Left lung (tissue), 10 donors: ENCODE data around the gene MRPL18. TPM values are rescaled to one million over a fixed set of nuclear protein-coding genes. Genes with fewer than 3 reads are reported as not detected.

Experiments used
- ATAC-seq: fragments of 200-7000 bp; cut with Tn5 transposase; one replicate; pipeline ENCODE4 v1.9.1; 2020; ENCODE audit warnings: moderate library complexity
- DNase-seq, 4 donors: peaks; one replicate each; pipeline ENCODE4 v3.0.0-alpha.2; 2013 to 2020
- H3K27ac ChIP-seq, 2 donors: fragments of 200-600 bp; sonication (generic) in 1 of 2; one replicate each; pipeline versions ENCODE4 v1.5.0 to v1.8.0; 2020 to 2021
- H3K27me3 ChIP-seq, 2 donors: fragments of 200-600 bp; sonication (generic) in 1 of 2; one replicate each; pipeline versions ENCODE4 v1.5.0 to v1.8.0; 2020 to 2021
- H3K36me3 ChIP-seq, 2 donors: fragments of 200-600 bp; sonication (generic) in 1 of 2; one replicate each; pipeline versions ENCODE4 v1.5.0 to v1.8.0; 2020 to 2021
- H3K4me1 ChIP-seq, 2 donors: fragments of 200-600 bp; one replicate each; pipeline ENCODE4 v1.8.0; 2021
- H3K4me3 ChIP-seq, 2 donors: fragments of 200-600 bp; sonication (generic) in 1 of 2; one replicate each; pipeline versions ENCODE4 v1.5.0 to v1.8.0; 2020 to 2021; ENCODE audit warnings: mild to moderate bottlenecking in 1 of 2
- H3K9me3 ChIP-seq, 2 donors: fragments of 200-600 bp; sonication (generic) in 1 of 2; one replicate each; pipeline versions ENCODE4 v1.5.0 to v1.8.0; 2020 to 2021
- intact Hi-C, 2 donors: fragments of 100-400 bp; cut with DNase I; formaldehyde crosslinking; loops; one replicate each; pipeline versions ENCODE4 v1.11.2 to v1.14.2; 2022
- polyA plus RNA-seq, 6 donors: library from polyadenylated mRNA; unstranded; fragments of 120-200 nt; gene quantifications; one replicate each; pipeline ENCODE4 v1.2.1, GENCODE V29; 2013; ENCODE audit not compliant: insufficient read length in 6 of 6
- total RNA-seq, 2 donors: library from RNA; stranded (reverse); fragmentation: NEBNext Ultra II Directional; extraction: Animal tissue kit (Norgen Biotek cat#: 25700); gene quantifications; one replicate each; pipeline ENCODE4 v1.2.1, GENCODE V29; 2021
- TF ChIP-seq, protein P1 (sequence below), 2 donors: fragments of 200-600 bp; sonication (generic) in 1 of 2; IDR thresholded peaks; one replicate each; pipeline versions ENCODE4 v1.5.0 to v1.8.0; 2021; ENCODE audit warnings: antibody characterized with exemption in 2 of 2
- donor health status: DM: no; HTN: yes; CAD: no.
- donor health status: DM: no; HTN: no; CAD: no.

The MRPL18 gene
- total and polyA plus RNA-seq, 8 donors: 49.8 to 67.5 (median 56.8) TPM

DNA sequence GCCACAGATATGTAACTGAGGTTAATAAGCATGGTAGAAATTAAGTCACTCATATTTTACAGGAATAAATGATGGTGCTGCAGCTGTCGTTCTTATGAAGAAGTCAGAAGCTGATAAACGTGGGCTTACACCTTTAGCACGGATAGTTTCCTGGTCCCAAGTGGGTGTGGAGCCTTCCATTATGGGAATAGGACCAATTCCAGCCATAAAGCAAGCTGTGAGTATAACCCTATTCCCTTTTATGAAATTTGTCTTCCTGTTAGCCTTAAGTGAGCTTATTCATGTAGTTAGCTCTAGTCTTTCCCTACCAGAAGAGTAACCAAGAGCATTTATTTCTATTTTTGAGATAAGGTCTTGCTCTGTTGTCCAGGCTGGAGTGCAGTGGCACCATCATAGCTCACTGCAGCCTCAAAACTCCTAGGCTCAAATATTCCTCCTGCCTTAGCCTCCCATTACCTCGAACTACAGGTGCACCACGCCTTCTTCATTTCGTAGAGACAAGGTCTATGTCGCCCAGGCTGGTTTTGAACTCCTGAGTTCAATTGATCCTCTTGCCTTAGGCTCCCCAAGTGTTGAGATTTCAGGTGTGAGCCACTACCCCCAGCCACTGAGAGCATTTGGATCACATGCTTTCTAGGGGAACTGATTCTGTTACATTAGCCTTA, 12.9 kb upstream of the MRPL18 start:
- TF ChIP-seq, protein P1, sequence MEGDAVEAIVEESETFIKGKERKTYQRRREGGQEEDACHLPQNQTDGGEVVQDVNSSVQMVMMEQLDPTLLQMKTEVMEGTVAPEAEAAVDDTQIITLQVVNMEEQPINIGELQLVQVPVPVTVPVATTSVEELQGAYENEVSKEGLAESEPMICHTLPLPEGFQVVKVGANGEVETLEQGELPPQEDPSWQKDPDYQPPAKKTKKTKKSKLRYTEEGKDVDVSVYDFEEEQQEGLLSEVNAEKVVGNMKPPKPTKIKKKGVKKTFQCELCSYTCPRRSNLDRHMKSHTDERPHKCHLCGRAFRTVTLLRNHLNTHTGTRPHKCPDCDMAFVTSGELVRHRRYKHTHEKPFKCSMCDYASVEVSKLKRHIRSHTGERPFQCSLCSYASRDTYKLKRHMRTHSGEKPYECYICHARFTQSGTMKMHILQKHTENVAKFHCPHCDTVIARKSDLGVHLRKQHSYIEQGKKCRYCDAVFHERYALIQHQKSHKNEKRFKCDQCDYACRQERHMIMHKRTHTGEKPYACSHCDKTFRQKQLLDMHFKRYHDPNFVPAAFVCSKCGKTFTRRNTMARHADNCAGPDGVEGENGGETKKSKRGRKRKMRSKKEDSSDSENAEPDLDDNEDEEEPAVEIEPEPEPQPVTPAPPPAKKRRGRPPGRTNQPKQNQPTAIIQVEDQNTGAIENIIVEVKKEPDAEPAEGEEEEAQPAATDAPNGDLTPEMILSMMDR (IDR thresholded peaks at IDR 0.05): no peak

DNA sequence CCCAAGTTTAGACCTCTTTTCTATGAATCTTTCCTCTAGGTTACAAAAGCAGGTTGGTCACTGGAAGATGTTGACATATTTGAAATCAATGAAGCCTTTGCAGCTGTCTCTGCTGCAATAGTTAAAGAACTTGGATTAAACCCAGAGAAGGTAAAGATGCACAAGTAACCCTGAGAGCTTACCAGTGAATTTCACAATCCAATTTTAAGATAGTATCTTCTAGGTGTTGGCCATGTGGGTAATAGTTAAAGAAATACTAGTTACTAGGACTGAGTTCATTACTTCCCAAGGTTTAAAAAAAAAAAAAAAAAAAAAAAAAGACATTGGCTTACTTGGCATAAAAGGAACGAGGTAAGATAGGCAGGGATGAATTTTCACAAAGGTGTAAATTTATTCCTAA, 12.1 kb upstream of the MRPL18 start:
- Histone ChIP-seq H3K27me3 (no peaks in the 10 kb centered on the region), H3K27ac (no peak overlapping the region), H3K4me3 (no peak overlapping the region), H3K9me3 (no peaks in the 10 kb centered on the region), H3K4me1 (no peaks in the 10 kb centered on the region), H3K36me3 (peaks cover 7 to 100% of the 10 kb centered on the region in 2 donors)
- ATAC-seq (no peak), DNase-seq (no peak)
- intact Hi-C loops: no loop called here
- TF ChIP-seq, protein P1 (IDR thresholded peaks at IDR 0.05): no peak

More for the DNA sequence above, 12.9 kb upstream of the MRPL18 start:
- no peak for ATAC-seq
- no peak overlapping the region for H3K27ac ChIP-seq
- intact Hi-C loops: no loop called here
- no peak overlapping the region for H3K4me3 ChIP-seq
- H3K27me3 ChIP-seq: no peaks in the 10 kb centered on the region
- H3K9me3 ChIP-seq: no peaks in the 10 kb centered on the region
- H3K36me3 ChIP-seq: peaks cover 7 to 100% of the 10 kb centered on the region in 2 donors
- no peak for DNase-seq
- no peaks in the 10 kb centered on the region for H3K4me1 ChIP-seq

DNA sequence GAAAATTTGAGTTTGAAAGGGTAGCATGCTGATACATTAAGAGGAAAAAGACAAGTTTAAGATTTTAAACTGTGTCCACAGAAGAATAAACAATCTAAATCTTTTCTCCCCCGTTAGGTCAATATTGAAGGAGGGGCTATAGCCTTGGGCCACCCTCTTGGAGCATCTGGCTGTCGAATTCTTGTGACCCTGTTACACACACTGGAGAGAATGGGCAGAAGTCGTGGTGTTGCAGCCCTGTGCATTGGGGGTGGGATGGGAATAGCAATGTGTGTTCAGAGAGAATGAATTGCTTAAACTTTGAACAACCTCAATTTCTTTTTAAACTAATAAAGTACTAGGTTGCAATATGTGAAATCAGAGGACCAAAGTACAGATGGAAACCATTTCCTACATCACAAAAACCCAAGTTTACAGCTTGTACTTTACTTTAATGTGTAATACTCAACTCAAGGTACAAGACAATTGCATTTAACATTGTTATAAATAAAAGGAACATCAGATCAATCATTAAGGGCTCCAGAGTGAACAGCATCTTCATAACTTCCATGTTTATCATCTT, 11.6 kb upstream of the MRPL18 start:
- H3K27me3 ChIP-seq: no peaks in the 10 kb centered on the region
- H3K27ac ChIP-seq: no peak overlapping the region
- DNase-seq (no peak), ATAC-seq (no peak)
- H3K4me1 ChIP-seq: no peaks in the 10 kb centered on the region
- intact Hi-C loops: no loop called here
- peaks cover 7 to 100% of the 10 kb centered on the region in 2 donors for H3K36me3 ChIP-seq
- no peaks in the 10 kb centered on the region for H3K9me3 ChIP-seq
- TF ChIP-seq, protein P1 (IDR thresholded peaks at IDR 0.05): no peak
- no peak overlapping the region for H3K4me3 ChIP-seq

DNA sequence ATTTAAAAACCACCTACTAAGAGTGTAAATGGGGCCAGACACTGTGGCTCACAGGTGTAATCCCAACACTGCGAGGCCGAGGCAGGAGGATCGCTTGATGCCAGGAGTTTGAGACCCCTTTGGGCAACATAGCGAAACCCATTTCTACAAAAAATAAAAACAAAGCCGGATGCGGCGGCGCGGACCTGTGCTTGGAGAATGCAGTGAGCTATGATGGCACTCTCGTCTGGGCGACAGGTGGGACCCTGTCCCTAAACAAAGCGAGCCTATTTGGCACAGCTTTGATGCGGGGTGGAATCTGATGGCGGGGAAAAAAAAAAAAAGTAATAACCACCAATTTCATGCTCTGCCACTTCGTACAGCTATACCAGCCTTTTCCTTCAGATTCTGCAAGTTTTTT, 2.0 kb upstream of the MRPL18 start:
- Histone ChIP-seq H3K27me3 (no peaks in the 10 kb centered on the region), H3K36me3 (peaks cover 0 to 53% of the 10 kb centered on the region in 2 donors), H3K9me3 (no peaks in the 10 kb centered on the region), H3K4me1 (peaks cover 21 to 60% of the 10 kb centered on the region in 2 donors), H3K27ac (peak overlapping the region; percentile 89 to 97), H3K4me3 (peak overlapping the region; percentile 100)
- no peak for ATAC-seq
- TF ChIP-seq, protein P1 (IDR thresholded peaks at IDR 0.05): no peak
- intact Hi-C loops: no loop called here
- no peak for DNase-seq

DNA sequence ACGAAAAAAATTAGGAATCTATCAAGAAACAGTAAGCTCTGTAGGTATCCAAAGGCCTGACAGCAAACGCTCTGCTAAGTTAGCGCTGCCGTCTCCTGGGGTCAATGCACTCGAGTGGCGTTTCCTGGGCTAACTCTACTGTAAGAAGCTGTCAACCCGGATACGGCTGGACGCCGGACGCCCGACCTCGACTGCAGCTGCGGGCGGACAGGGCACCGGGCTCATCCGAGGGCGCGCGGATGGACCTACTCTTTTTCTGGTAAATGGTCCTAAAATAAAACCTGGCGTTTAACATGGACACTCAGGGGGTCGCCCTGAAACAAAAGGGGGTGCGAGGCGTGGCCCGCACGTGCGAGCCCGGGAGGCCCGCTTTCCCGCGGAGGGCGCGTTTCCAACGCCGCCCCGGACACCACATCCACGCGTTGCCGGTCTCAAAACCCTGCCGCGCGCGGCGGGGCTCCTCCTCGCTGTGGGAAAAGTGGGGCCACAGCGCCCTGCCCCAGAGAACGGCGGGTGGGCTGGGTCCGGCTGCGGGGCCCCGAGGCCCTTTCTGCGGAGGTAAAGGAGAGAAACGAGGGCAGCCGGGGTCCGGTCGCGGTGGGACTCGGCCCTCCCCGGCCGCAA, 1.4 kb upstream of the MRPL18 start:
- Histone ChIP-seq H3K4me3 (peak overlapping the region; percentile 100), H3K27ac (peak overlapping the region; percentile 89 to 97), H3K36me3 (peaks cover 0 to 53% of the 10 kb centered on the region in 2 donors), H3K4me1 (peaks cover 21 to 60% of the 10 kb centered on the region in 2 donors), H3K27me3 (no peaks in the 10 kb centered on the region), H3K9me3 (no peaks in the 10 kb centered on the region)
- TF ChIP-seq, protein P1 (IDR thresholded peaks at IDR 0.05): no peak
- ATAC-seq (peak; percentile 11), DNase-seq (peak; percentile 13 to 89 (median 52))
- intact Hi-C loops: no loop called here
